ENCODE data around the gene ZNF316.

ZNF316 gene

DNA sequence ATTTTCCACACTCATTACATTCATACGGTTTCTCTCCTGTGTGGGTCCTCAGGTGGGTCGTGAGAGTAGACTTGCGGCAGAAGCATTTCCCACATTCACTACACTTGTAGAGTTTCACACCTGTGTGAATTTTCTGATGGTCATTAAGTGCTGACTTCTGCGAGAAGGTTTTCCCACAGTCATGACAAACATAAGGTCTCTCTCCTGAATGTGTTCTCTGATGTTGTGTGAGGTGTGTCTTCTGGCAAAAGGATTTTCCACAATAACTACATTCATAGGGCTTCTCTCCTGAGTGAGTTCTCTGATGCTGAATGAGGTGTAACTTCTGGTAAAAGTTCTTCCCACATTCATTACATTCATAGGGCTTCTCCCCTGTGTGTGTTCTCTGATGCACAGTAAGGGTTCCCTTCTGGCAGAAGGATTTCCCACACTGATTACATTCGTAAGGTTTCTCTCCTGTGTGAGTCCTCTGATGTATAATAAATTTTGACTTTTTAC lies 54.5 kb downstream of the ZNF316 start:
- DNase-seq (ENCODE audit: low spot score): no peak

DNA sequence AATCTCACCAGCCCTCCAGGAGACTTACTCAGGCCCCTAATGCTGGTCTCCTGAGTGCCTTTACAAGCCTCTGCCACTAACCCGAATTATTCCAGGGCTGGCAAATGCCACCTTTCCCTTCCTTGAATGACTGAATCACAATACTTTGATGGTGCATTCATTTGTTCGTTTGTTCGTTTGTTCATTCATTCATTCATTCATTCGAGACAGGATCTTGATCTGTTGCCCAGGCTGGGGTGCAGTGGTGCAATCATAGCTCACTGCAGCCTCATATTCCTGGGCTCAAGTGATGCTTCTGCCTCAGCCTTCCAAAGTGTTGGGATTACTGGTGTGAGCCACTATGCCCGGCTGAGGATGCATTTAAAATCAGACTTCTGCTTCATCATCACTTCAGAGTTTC lies 63.7 kb downstream of the ZNF316 start:
- DNase-seq (ENCODE audit: low spot score): no peak

DNA sequence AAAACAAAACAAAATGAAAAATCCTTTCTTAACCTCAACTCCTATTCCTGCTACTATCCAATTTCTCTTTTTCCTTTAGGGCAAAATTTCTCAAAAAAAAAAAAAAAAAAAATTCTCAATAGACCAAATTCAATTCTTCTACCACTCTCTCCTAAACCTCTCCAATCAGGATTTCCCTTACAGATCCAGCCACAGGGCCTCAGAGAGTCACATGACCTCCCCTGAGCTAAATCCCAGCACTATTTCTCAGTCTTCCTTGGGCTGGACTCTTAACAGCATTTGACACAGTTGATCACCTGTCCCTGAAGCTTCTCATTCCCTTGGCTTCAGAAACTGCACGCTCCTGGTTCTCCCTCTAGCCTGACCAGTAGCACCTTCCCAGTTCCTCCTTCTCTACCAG lies 64.7 kb downstream of the ZNF316 start:
- no peak for DNase-seq (ENCODE audit: low spot score)

Data from kidney capillary endothelial cell (primary cell).